ENCODE data around the gene HABP4. TPM values are rescaled to one million over a fixed set of nuclear protein-coding genes. Genes with fewer than 3 reads are reported as not detected.

Gene HABP4
- total RNA-seq, 4 donors from 2014 or later, result 15.1 to 32.8 (median 26.2) TPM

GRCh38 chr9:96423322-96423984, 26.5 kb upstream of the HABP4 start:
- no peak for TF ChIP-seq CTCF (IDR thresholded peaks at IDR 0.05; ENCODE audit: low read depth)

- no peak for TF ChIP-seq CTCF (IDR thresholded peaks at IDR 0.05; ENCODE audit: low read depth)
Observed at GRCh38 chr9:96423985-96424336, 26.0 kb upstream of the HABP4 start.

- TF ChIP-seq CTCF (IDR thresholded peaks at IDR 0.05; ENCODE audit: low read depth), result no peak
Observed at GRCh38 chr9:96425500-96426169, 24.3 kb upstream of the HABP4 start.

GRCh38 chr9:96429732-96430131, 20.2 kb upstream of the HABP4 start:
- no peak for TF ChIP-seq CTCF (IDR thresholded peaks at IDR 0.05; ENCODE audit: low read depth)

- no peak for TF ChIP-seq CTCF (IDR thresholded peaks at IDR 0.05; ENCODE audit: low read depth)
Observed at GRCh38 chr9:96430377-96430776, 19.6 kb upstream of the HABP4 start.

GRCh38 chr9:96435345-96435744, 14.6 kb upstream of the HABP4 start:
- TF ChIP-seq CTCF (IDR thresholded peaks at IDR 0.05; ENCODE audit: low read depth), result no peak

- TF ChIP-seq CTCF (IDR thresholded peaks at IDR 0.05; ENCODE audit: low read depth), result no peak
Observed at GRCh38 chr9:96436063-96436455, 13.9 kb upstream of the HABP4 start.
